GM19023 (cell line): ENCODE results near the gene CLIC6.
A peak's percentile ranks its signal among the peaks of the same experiment; 100 is the strongest.

ENCODE experiments used
- ATAC-seq: cut with Tn5 transposase; IDR thresholded peaks from one replicate; pipeline ENCODE4 v1.9.1; 2021; ENCODE audit warnings: mild to moderate bottlenecking, moderate library complexity; ENCODE audit not compliant: unreplicated experiment

CLIC6 gene

GRCh38 chr21:34668803-34669148, at the start of gene CLIC6:
CLIC6 (plus strand) TSS chr21:34668994; CDS start chr21:34669389, 395 bp downstream.
- no peak for ATAC-seq

GRCh38 chr21:34619841-34620665, 48.7 kb upstream of the CLIC6 start:
- no peak for ATAC-seq

- ATAC-seq: no peak
Observed at GRCh38 chr21:34621434-34622350, 47.1 kb upstream of the CLIC6 start.

- ATAC-seq: no peak
Observed at GRCh38 chr21:34623516-34623915, 45.3 kb upstream of the CLIC6 start.

GRCh38 chr21:34625030-34625593, 43.7 kb upstream of the CLIC6 start:
- ATAC-seq: no peak

GRCh38 chr21:34626131-34626530, 42.7 kb upstream of the CLIC6 start:
- ATAC-seq: no peak

- ATAC-seq: no peak
Observed at GRCh38 chr21:34630536-34631143, 38.2 kb upstream of the CLIC6 start.

- no peak for ATAC-seq
Observed at GRCh38 chr21:34632498-34632897, 36.3 kb upstream of the CLIC6 start.

GRCh38 chr21:34635307-34635706, 33.5 kb upstream of the CLIC6 start:
- no peak for ATAC-seq

- no peak for ATAC-seq
Observed at GRCh38 chr21:34636961-34637360, 31.8 kb upstream of the CLIC6 start.

GRCh38 chr21:34639250-34639649, 29.5 kb upstream of the CLIC6 start:
- no peak for ATAC-seq

- ATAC-seq: no peak
Observed at GRCh38 chr21:34639882-34640788, 28.7 kb upstream of the CLIC6 start.

GRCh38 chr21:34640858-34641257, 27.9 kb upstream of the CLIC6 start:
- no peak for ATAC-seq

GRCh38 chr21:34642211-34643075, 26.4 kb upstream of the CLIC6 start:
- ATAC-seq: peak; percentile 60

GRCh38 chr21:34644825-34645224, 24.0 kb upstream of the CLIC6 start:
- no peak for ATAC-seq

- no peak for ATAC-seq
Observed at GRCh38 chr21:34647555-34647954, 21.2 kb upstream of the CLIC6 start.

GRCh38 chr21:34648739-34649297, 20.0 kb upstream of the CLIC6 start:
- ATAC-seq: no peak

GRCh38 chr21:34649400-34649799, 19.4 kb upstream of the CLIC6 start:
- ATAC-seq: no peak
